Measurements from ENCODE around the gene OSTF1.

OSTF1 gene

GRCh38 chr9:75051285-75051684 lies 37.0 kb upstream of the OSTF1 start:
- Histone ChIP-seq H3K4me1 (ENCODE audit: insufficient read depth, low read length, poor library complexity, severe bottlenecking) (no peaks in the 10 kb centered on the region), H3K4me2 (ENCODE audit: low read depth, low read length, poor library complexity, severe bottlenecking) (no peak overlapping the region), H3K4me3 (ENCODE audit: low read length, poor library complexity, severe bottlenecking) (no peak overlapping the region), H3K79me2 (ENCODE audit: insufficient read depth, low read length) (no peaks in the 10 kb centered on the region), H2AFZ (ENCODE audit: low read length) (no peak overlapping the region), H3K9me2 (replicated peaks; ENCODE audit: low read depth, low read length) (no peaks in the 10 kb centered on the region), H4K20me1 (ENCODE audit: insufficient read depth, low read length, poor library complexity, severe bottlenecking) (no peaks in the 10 kb centered on the region), H3F3A (ENCODE audit: low read depth) (no peaks in the 10 kb centered on the region), H3K36me3 (ENCODE audit: insufficient read depth, low read length) (no peaks in the 10 kb centered on the region), H3K27me3 (ENCODE audit: insufficient read depth, low read length, poor library complexity, severe bottlenecking) (no peaks in the 10 kb centered on the region), H3K9me3 (ENCODE audit: insufficient read depth, low read depth, low read length) (no peaks in the 10 kb centered on the region), H3K9ac (ENCODE audit: low read depth, low read length, poor library complexity, severe bottlenecking) (no peak overlapping the region)
- TF ChIP-seq EZH2phosphoT487 (IDR thresholded peaks at IDR 0.05; ENCODE audit: borderline replicate concordance) (no peak), CTCF (conservative IDR thresholded peaks at IDR 0.05; ENCODE audit: low read length) (no peak)

GRCh38 chr9:75053869-75054268 lies 34.4 kb upstream of the OSTF1 start:
- Histone ChIP-seq H3F3A (ENCODE audit: low read depth) (no peaks in the 10 kb centered on the region), H3K79me2 (ENCODE audit: insufficient read depth, low read length) (no peaks in the 10 kb centered on the region), H3K9ac (ENCODE audit: low read depth, low read length, poor library complexity, severe bottlenecking) (no peak overlapping the region), H3K27me3 (ENCODE audit: insufficient read depth, low read length, poor library complexity, severe bottlenecking) (no peaks in the 10 kb centered on the region), H4K20me1 (ENCODE audit: insufficient read depth, low read length, poor library complexity, severe bottlenecking) (no peaks in the 10 kb centered on the region), H2AFZ (ENCODE audit: low read length) (no peak overlapping the region), H3K36me3 (ENCODE audit: insufficient read depth, low read length) (no peaks in the 10 kb centered on the region), H3K4me1 (ENCODE audit: insufficient read depth, low read length, poor library complexity, severe bottlenecking) (no peaks in the 10 kb centered on the region), H3K4me2 (ENCODE audit: low read depth, low read length, poor library complexity, severe bottlenecking) (no peak overlapping the region), H3K9me3 (ENCODE audit: insufficient read depth, low read depth, low read length) (no peaks in the 10 kb centered on the region), H3K4me3 (ENCODE audit: low read length, poor library complexity, severe bottlenecking) (no peak overlapping the region), H3K9me2 (replicated peaks; ENCODE audit: low read depth, low read length) (no peaks in the 10 kb centered on the region)
- TF ChIP-seq CTCF (conservative IDR thresholded peaks at IDR 0.05; ENCODE audit: low read length) (no peak), EZH2phosphoT487 (IDR thresholded peaks at IDR 0.05; ENCODE audit: borderline replicate concordance) (no peak)

- Histone ChIP-seq H3K4me1 (ENCODE audit: insufficient read depth, low read length, poor library complexity, severe bottlenecking) (no peaks in the 10 kb centered on the region), H3K9me3 (ENCODE audit: insufficient read depth, low read depth, low read length) (no peaks in the 10 kb centered on the region), H3F3A (ENCODE audit: low read depth) (no peaks in the 10 kb centered on the region), H3K4me3 (ENCODE audit: low read length, poor library complexity, severe bottlenecking) (no peak overlapping the region), H2AFZ (ENCODE audit: low read length) (no peak overlapping the region), H3K9ac (ENCODE audit: low read depth, low read length, poor library complexity, severe bottlenecking) (no peak overlapping the region), H3K79me2 (ENCODE audit: insufficient read depth, low read length) (no peaks in the 10 kb centered on the region), H3K4me2 (ENCODE audit: low read depth, low read length, poor library complexity, severe bottlenecking) (no peak overlapping the region), H3K27me3 (ENCODE audit: insufficient read depth, low read length, poor library complexity, severe bottlenecking) (no peaks in the 10 kb centered on the region), H3K9me2 (replicated peaks; ENCODE audit: low read depth, low read length) (no peaks in the 10 kb centered on the region), H3K36me3 (ENCODE audit: insufficient read depth, low read length) (no peaks in the 10 kb centered on the region), H4K20me1 (ENCODE audit: insufficient read depth, low read length, poor library complexity, severe bottlenecking) (no peaks in the 10 kb centered on the region)
- TF ChIP-seq CTCF (conservative IDR thresholded peaks at IDR 0.05; ENCODE audit: low read length) (no peak), EZH2phosphoT487 (IDR thresholded peaks at IDR 0.05; ENCODE audit: borderline replicate concordance) (no peak)
Observed at GRCh38 chr9:75054368-75055001, 33.8 kb upstream of the OSTF1 start.

Data from Loucy (cell line).